Measurements from ENCODE around the gene CHCHD3.

DNA sequence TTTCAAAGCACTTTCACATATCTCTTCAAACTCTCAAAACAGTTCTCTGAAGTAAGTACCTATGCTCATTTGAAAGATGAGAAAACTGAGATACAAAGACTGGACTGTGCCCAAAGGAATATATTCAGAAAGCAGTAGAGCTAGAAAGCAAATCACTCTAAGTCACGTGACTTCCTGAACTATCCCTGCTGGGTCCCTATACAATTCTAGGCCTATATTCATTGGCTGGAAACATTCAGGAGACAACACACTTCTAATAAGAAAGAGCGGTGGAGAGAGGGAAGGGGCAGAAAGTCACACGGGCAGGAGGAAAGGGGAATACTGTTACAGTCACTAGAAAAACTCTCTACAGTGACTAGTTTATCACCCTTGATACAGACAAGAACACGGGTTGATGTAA, 140.0 kb downstream of the CHCHD3 start:
- TF ChIP-seq EZH2 (IDR thresholded peaks at IDR 0.05): no peak
- TF ChIP-seq POLR2AphosphoS5 (IDR thresholded peaks at IDR 0.05; ENCODE audit: borderline replicate concordance, low read depth, low read length): no peak
